K562 (cell line): ENCODE data around the gene TPX2. TPM values are rescaled to one million over a fixed set of nuclear protein-coding genes. Genes with fewer than 3 reads are reported as not detected.

Source experiments
- CAMTA2 ChIP-seq: fragments of 250-450 bp; sonication (Bioruptor Pico); conservative IDR thresholded peaks from 2 replicates; pipeline ENCODE4 v1.5.1; 2022
- CLOCK ChIP-seq: fragments of 250-450 bp; sonication (Bioruptor Pico); IDR thresholded peaks from 2 replicates; pipeline ENCODE4 v1.4.0; 2020; ENCODE audit warnings: mild to moderate bottlenecking, moderate library complexity, borderline replicate concordance
- KAT2B ChIP-seq: IDR thresholded peaks from one replicate; pipeline ENCODE4 v1.6.1; 2012; ENCODE audit warnings: low read depth, mild to moderate bottlenecking, control low read depth, inconsistent platforms, low read length, moderate library complexity
- MTA3 ChIP-seq: fragments of 450-650 bp; formaldehyde crosslinking; IDR thresholded peaks from 2 replicates; pipeline ENCODE4 v1.6.1; 2017; ENCODE audit warnings: mild to moderate bottlenecking, borderline replicate concordance
- NCOA4 ChIP-seq: fragments of 450-650 bp; IDR thresholded peaks from 2 replicates; pipeline ENCODE4 v1.6.1; 2018; ENCODE audit warnings: mild to moderate bottlenecking; ENCODE audit not compliant: partially characterized antibody
- PURB ChIP-seq: sonication (generic); formaldehyde crosslinking; IDR thresholded peaks from 2 replicates; pipeline ENCODE4 v1.9.0; 2021; ENCODE audit warnings: low read depth, mild to moderate bottlenecking, missing genetic modification reagents
- RCOR1 ChIP-seq, 2 experiments: IDR thresholded peaks; 2 replicates each; pipeline ENCODE4 v1.6.1; 2012; ENCODE audit warnings: low read depth in 2 of 2, low read length in 2 of 2, borderline replicate concordance in 1 of 2, improper control_type of control experiment in 1 of 2
- TAF7 ChIP-seq: fragments of 450-650 bp; IDR thresholded peaks from 2 replicates; pipeline ENCODE4 v1.6.1; 2016; ENCODE audit warnings: missing genetic modification characterization, missing compliant biosample characterization
- THRAP3 ChIP-seq: fragments of 450-650 bp; IDR thresholded peaks from 2 replicates; pipeline ENCODE4 v1.6.1; 2016; ENCODE audit warnings: mild to moderate bottlenecking, inconsistent platforms, borderline replicate concordance
- ZFP36 ChIP-seq: fragments of 150-350 bp; IDR thresholded peaks from 2 replicates; pipeline ENCODE4 v1.6.1; 2018; ENCODE audit warnings: low read length, low read depth; ENCODE audit not compliant: partially characterized antibody
- ZMIZ1 ChIP-seq, 2 experiments: fragments of 150-350 bp in 1 of 2; IDR thresholded peaks; 2 replicates each; pipeline ENCODE4 v1.6.1; 2012 to 2016; ENCODE audit warnings: low read depth in 2 of 2, low read length in 2 of 2, mild to moderate bottlenecking in 1 of 2, moderate library complexity in 1 of 2
- ZNF780A ChIP-seq: fragments of 250-450 bp; sonication (Bioruptor Pico); IDR thresholded peaks from 2 replicates; pipeline ENCODE4 v1.5.0; 2021; ENCODE audit warnings: mild to moderate bottlenecking
- polyA plus RNA-seq, 8 experiments: library from polyadenylated mRNA; depleted of rRNA in 4 of 8; stranded (reverse) in 5 of 8; unstranded in 3 of 8; fragments of >200 nt; fragmentation: Nextera tagmentation in 2 of 8; fragmentation: Illumina TruSeq in 1 of 8; extraction: Ambion mirVana in 2 of 8; extraction: Trizol in 1 of 8; gene quantifications; 2 replicates each; pipeline versions ENCODE4 v1.2.1 to v1.2.3, GENCODE V29; 2011 to 2014; ENCODE audit warnings: inconsistent platforms in 1 of 8, missing spikeins in 1 of 8
- total RNA-seq, 7 experiments: library from RNA; depleted of rRNA in 6 of 7; stranded (reverse); fragments of >200 nt in 6 of 7; fragmentation: Illumina TruSeq in 2 of 7; extraction: Trizol in 2 of 7; gene quantifications; 2 replicates each; pipeline versions ENCODE4 v1.2.1 to v1.2.3, GENCODE V29; 2011 to 2021; ENCODE audit warnings: low replicate concordance in 1 of 7

TPX2 gene
- total and polyA plus RNA-seq, 9 of the 15 experiments (the other 6 are each of a cell fraction or from before 2014, with no cell fraction given): 48.0 to 241 (median 133) TPM

GRCh38 chr20:31698803-31699718 lies 40.0 kb upstream of the TPX2 start (continued):
- TF ChIP-seq ZFP36: no peak
- TF ChIP-seq THRAP3: no peak
- no peak for TF ChIP-seq KAT2B
- no peak for TF ChIP-seq CLOCK (CRISPR knock-in tag)
- no peak for TF ChIP-seq ZNF780A
- TF ChIP-seq CAMTA2 (CRISPR knock-in tag): no peak
- no peak for TF ChIP-seq TAF7 (tag)
- TF ChIP-seq ZMIZ1 (IDR thresholded peaks at IDR 0.05; ENCODE audit: low read depth in 2 of 2, low read length in 2 of 2): no peak
- no peak for TF ChIP-seq PURB (CRISPR knock-in tag)
- TF ChIP-seq RCOR1 (IDR thresholded peaks at IDR 0.05; ENCODE audit: borderline replicate concordance in 1 of 2, low read depth in 2 of 2, low read length in 2 of 2): peak in 1 of 2 experiments; percentile 44; a peak in 1 of 4 replicates
- TF ChIP-seq NCOA4: no peak
- no peak for TF ChIP-seq MTA3
